Choroid plexus epithelial cell (primary cell): ENCODE measurements around the gene ATP13A3.

Source experiments
- DNase-seq: peaks from one replicate; pipeline ENCODE4 v3.0.0-alpha.2; 2010; ENCODE audit warnings: low read depth
- H3K4me3 ChIP-seq: 2 replicates; pipeline ENCODE4 v1.5.1; 2011; ENCODE audit warnings: low read depth, mild to moderate bottlenecking, control low read depth, low read length, moderate library complexity
- CTCF ChIP-seq: conservative IDR thresholded peaks from 2 replicates; pipeline ENCODE4 v1.5.1; 2011; ENCODE audit warnings: low read depth, mild to moderate bottlenecking, control low read depth, inconsistent platforms, low read length, moderate library complexity

ATP13A3 gene

GRCh38 chr3:194364314-194364651, 122.5 kb downstream of the ATP13A3 start:
- no peak for DNase-seq
- H3K4me3 ChIP-seq: no peak overlapping the region
- no peak for TF ChIP-seq CTCF

DNA sequence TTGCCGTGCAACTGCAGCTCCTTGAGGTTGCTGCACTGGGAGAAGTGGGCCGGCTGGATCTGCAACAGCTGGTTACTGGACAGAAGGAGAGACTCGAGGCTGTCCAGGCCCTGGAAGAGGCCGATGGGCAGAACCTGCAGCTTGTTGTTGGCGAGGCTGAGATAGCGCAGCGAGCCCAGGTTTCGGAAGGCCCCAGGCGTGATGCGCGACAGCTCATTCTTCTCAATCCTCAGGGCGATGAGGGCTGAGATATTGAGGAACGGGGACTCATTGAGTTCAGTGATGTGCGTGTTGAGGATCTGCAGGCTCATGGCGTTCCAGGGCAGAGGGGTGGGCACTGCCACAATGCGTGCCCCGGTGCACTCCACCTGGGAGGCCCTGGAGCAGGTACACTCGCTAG, 126.2 kb downstream of the ATP13A3 start:
- TF ChIP-seq CTCF: no peak
- no peak for DNase-seq
- H3K4me3 ChIP-seq: no peak overlapping the region

DNA sequence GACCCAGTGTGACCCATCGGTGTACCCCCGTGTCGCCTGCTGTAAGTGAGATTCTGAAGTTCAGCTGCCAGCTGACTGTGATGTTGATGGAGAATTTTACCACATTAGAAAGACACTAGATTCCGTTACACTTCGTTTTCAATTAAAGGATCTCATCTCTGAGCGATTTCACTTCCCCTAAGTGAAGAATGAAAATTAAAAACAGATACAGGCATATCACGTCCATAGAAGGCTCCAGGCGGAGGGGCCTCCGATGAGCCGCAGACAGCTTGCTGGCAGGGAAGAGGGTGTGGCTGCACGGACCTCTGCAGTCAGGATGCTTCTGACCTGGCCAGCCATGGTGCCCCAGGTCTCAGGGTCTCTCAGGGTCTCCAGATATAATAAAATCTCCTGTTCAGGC, 129.1 kb downstream of the ATP13A3 start:
- no peak for DNase-seq
- no peak for TF ChIP-seq CTCF

DNA sequence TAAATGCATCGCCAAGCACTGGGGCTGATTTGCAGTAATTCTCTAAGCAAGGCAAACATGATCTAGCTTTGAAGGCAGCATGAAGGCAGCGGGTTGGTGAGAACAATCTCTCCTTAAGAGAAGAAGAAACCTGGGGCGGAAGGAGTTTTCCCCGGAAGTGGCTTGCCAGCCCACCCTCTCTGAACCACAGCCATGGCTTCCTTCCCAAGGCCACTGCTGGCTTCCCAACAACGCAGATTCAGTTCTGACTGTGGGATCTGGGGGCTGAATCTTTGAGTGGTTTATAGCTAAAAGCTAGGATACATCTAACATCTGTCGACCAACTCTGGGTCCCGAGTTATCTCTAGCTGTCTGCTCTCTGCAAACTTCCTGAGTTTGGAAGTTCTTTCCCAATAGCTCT, 131.4 kb downstream of the ATP13A3 start:
- DNase-seq: no peak
- no peak for TF ChIP-seq CTCF
- no peak overlapping the region for H3K4me3 ChIP-seq

More for the DNA sequence above, 129.1 kb downstream of the ATP13A3 start:
- no peak overlapping the region for H3K4me3 ChIP-seq

GRCh38 chr3:194354315-194354714, 132.5 kb downstream of the ATP13A3 start:
- no peak for DNase-seq
- no peak overlapping the region for H3K4me3 ChIP-seq
- TF ChIP-seq CTCF: no peak
